Fibroblast of skin of right quadriceps (primary cell): ENCODE data around the gene PLA2G2D.
"Not testable (repeated sequence)": the region's sequence is repeated elsewhere in the genome, so short reads cannot be mapped to it uniquely, and the experiment has no call there.

ENCODE experiments used
- DNase-seq: peaks from one replicate; pipeline ENCODE4 v3.0.0-alpha.2; 2013

The PLA2G2D gene

DNA sequence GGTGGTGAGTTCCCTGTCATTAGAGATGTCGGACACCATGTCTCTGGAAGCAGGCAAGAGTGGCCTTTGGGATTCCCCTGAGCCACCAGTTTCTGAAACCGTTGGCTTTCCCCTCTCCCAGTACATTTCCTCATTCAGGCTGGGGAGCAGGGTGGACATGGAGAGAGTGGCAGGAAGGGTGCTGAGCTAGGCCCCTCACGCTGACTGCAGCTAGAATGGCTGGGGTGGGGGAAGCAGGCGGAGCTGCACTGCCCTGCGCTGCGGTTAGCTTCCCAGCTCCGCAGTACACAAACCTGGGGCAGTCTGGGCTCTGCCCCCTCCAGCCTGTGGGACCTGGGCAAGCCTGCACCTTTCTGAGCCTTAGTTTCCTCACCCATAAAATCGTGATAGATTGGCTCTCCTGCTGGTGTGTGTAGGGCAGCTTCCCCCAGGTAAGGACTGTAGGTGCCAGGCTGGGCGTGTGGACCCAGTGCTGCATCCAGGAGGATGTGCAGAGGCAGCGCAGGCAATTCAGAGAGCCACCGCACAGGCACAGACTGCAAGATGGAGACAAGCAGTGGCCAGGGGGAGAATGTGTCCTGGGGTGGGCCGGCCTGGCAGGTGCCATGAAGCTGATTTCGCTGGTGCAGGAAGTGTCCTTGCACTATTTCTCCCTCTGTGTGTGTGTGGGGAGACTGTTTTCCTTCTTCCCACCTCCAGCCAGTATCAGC, 22.8 kb upstream of the PLA2G2D start:
- DNase-seq = no peak

DNA sequence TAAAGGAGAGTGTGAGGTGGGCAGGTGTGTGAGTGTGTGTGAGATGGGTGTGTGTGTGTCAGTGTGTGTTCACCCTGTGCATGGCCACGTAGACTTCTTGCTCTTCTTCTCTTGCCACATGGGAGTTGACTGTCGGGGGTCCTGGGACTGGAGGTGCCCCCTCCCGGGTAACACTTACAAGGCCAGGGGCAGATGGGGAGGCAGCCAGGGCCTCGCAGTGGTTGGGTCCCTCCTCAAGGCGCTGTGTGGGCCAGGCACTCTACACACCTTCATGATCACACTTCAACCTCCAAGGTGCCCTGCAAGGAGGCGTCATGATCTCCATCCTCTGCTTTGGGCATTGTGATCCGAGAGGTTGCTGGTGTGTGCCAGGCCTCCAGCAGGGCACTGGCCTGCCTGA, 22.1 kb upstream of the PLA2G2D start:
- DNase-seq = no peak

DNA sequence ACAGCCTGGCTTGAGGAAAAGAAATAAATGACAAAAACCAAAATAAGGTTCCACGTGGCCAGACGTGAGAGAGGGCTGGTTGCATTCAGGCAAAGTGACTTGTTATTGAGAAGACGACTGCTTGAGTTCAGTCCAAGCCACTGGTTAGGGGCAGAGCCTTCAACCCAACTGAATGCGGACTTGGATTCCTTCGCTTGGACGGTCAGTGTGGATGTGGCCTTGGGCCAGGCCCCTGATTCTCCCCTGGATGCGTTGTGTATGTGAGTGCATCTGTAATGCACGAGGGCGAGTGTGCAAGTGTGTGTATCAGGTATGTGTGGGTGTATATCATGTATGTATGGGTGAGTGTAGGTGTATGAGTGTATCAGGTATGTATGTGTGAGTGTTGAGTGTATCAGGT, 21.7 kb upstream of the PLA2G2D start:
- no peak for DNase-seq

DNA sequence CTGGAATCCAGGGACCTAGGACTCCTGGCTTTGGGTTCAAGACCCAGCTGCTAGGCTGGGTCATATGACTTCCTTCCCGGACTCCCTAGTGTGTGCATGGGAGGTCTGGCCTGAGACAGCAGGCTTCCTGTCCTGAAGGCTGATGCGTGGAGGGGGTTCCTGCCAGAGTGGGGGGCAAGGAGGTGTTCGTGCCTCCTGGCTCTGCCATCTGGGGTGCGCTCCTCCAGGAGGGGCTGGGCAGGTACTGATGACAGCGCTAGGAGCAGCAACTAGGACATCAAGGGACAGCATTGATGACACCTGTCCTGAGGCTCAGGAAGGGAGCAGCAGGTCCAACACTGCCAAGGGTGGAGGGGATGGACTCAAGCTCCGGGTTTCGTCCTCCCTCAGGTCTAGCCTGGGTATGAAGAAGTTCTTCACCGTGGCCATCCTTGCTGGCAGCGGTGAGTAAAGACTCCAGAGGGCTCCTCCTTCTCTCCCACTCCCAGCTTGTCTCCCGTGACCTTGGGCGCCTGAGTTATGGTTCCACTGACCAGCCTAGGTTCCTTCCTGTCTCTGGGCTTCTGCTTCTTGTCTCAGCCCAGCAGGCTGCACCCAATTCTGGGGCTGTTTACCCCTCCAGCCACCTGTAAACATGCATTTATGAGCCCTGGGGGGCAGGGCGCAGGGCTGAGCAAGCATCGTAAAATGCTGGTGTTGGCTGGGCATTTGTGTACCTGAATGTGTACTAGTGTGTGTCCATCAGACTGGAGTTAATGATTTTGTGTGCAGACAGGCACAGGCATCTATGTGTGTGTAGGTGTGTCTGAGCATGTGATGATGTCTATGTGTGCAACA, 20.7 kb upstream of the PLA2G2D start:
- DNase-seq = no peak

DNA sequence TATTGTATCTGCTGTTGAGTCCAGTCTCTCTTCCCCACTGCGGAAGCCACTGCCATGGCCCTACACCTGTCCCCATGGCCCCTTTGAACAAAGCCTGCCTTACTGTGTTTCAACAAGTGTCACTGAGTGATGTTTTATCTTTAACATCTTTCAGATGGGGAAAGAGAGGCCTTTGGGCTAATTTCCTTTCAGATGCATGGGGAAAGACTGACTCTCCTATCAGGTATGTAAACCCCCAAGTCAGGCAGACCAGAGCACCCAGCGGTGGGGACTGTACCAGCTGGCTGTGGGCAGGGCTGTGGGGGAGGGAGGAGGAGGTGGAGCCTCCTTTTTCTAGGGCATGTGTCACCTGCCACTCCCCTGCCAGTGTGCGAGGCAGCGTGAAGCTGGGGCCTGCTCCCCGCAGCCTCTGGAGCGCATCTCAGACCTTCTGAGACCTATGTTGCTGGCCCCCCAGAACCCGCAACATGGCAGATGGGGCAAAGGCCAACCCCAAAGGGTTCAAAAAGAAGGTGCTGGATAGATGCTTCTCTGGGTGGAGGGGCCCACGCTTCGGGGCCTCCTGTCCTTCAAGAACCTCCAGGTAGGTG, 19.7 kb upstream of the PLA2G2D start, which contains the start of gene PLA2G2F:
PLA2G2F (plus strand) TSS at position 363 of the 590 bp plus-strand sequence; CDS start at position 468, 105 bp downstream.
- no peak for DNase-seq

DNA sequence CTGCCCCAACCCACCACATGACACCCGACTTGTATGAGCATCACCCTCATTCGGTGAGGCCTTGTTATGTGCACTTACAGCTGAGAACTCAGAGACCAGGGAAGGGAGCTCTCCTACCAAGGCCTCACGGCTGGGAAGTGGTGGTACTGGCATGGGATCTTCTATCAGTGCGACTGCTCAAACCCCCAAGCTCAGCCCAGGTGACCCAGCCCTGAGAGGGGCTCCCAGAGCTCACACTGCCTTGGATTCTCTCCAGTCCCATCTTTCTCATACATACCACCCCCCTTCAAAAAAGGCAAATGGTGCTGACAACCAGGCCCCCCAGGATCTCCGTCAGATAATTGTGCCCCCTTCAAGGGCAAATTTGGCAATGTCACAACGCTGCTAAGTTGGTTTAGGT, 19.0 kb upstream of the PLA2G2D start:
- no peak for DNase-seq

DNA sequence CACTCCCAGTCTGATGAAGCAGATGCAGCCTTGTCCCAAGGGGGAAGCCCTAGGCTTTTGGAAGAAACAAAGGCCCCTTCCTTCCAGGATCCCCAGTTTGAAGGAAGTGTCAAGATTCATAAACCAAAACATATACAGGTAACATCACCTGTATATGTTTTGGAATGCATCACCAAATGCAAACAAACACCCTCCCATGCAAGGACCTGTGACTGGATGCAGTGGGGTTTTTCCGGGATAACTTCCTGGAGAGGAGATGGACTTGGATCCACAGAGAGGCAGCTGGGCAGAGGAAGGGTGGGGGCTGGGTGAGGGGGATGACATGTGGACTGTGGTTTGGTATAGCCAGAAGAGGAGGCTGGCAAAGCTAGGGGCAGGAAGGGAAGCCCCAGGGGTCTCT, 18.3 kb upstream of the PLA2G2D start:
- DNase-seq = no peak

DNA sequence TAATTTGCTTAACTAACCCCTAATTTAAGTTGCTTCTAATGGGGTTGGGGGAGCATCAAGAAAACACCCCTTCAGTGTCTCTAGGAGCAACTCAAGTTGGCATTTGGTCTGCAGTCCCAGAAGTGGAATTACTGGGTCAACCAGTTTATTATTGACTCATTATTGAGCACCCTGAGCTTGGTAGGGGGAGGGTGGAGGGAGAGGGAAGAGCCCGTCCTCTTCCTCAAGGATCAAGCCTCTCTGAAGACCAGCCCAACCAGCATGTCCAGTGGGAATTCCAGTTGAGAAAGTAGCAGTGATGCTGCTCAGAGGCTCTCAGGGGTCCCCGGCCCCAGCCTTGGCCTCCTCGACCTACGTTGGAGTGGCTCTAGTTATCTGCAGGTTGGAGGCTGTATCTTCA, 17.7 kb upstream of the PLA2G2D start:
- no peak for DNase-seq

DNA sequence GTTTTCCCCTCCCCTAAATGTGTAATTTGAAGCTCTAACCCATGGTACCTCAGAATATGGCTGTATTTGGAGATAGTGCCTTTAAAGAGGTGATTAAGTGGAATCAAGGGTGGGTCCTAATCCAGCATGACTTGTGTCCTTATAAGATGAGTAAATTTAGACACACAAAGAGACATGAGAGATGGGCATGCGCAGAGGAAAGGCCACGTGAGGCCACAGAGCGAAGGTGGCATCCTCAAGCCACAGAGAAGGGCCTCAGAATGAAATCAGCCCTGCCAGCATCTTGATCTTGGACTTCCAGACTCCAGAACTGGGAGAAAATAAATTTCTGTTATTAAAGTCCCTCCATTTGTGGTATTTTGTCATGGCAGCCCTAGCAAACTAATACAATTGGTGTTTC, 16.9 kb upstream of the PLA2G2D start:
- DNase-seq = no peak

DNA sequence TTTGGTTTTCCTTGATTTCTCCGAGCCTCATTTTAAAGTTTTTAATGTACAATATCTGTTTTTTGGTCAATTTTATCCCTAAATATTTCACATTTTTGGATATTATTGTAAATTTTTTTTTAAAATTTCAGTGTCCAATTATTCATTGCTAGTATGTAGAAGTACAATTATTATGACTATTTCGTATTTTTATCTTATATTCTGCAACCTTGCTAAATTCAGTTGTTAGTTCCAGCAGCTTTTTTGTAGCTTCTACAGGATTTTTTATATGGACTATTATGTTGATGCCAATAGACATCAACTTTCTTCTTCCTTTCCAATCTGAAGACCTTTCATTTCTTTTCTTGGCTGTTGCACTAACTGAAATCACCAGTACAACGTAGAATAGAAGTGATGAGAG, 15.7 kb upstream of the PLA2G2D start:
- DNase-seq = no peak

DNA sequence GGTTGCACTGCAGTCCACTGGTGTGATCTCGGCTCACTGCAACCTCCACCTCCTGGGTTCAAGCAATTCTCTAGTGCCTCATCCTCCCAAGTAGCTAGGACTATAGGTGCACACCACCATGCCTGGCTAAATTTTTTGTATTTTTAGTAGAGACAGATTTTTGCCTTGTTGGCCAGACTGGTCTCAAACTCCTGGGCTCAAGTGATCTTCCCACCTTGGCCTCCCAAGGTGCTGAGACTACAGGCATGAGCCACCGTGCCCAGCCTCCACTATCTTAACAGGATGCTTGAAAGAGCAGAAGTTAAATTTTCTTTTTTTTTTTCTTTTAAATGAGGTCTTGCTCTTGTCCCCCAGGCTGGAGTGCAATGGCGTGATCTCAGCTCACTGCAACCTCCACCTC, 11.2 kb upstream of the PLA2G2D start:
- DNase-seq = not testable (repeated sequence)

DNA sequence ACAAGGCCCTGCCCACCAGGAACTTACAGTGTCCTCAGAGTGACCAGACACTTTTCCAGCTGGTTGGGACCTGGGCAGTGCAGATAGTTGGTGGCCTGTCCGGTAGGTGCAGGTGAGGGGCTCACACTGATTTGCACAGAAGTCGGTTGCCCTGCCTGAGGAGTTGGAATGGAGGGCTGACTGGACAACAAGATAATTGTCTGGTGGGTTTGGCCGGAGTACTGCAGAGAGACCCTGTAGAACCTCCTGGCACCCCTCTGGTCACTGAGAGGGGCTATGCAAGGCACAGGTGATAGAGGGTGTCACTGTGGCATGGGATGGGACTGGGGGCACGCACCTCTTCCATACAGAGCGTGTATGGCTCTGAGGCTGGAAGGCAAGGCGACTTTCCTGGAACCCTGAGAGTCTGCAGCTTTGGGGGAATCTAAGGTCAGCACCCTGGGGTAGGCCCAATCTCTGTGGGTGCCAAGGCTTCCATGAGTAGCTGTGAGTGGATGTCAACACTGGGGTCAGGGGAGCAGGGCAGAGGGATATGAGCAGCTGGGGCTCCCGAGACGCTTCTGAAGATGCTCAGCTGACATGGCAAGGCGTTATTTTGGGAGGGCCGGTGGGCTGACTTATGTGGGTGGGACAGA, 7.6 kb upstream of the PLA2G2D start:
- DNase-seq = no peak

DNA sequence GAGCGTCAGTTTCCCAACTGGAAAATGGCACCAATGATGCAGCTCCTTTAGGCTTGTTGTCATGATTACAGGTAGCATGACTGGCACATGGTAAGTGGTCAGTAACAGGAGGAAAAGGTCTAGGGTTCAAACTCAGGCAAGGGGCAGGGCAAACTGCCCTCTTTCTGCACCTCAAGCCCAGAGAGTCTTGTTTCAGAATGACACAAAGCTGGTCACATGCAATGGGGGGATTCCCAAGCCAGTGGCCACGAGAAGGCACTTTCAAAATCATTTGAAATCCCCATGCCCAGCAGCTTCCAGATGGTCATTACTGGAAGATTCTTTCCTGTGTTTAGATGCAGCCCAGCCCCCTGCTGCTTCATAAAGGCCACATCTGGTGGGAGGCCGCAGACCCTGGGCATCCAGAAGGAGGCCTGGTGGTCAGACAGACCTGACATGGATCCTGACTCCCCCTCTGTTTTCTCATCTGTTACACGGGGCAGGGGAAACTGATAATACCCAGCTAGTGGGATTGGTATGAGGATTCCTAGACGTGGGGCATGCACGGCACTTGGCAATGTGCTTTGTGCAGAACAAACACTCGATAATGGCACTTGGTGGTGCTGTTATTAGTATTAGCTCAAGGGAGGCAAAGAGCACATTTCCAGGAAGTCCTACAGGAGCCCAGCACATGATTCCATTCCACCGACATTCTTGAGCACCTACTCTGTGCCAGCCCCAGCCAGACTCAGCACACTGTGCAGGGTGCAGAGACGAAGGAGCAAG, 6.9 kb upstream of the PLA2G2D start:
- DNase-seq = no peak

DNA sequence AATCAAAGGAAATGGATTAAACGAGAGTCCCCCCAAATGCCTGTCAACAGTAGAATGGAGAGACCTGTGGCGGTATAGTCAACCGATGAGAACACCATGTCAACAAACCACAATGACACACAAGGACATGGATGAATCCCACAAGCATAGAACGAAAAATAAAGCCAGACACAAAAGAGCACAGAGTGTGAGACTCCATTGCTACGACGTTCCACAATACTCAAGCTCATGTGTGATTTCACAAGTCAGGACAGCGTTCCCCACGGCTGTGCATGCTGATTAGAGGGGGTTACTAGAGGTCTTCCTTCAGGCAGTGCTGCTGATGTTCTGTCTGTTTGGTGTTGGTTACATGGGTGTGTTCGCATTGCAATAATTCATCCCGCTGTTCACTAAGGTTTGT, 5.8 kb upstream of the PLA2G2D start:
- no peak for DNase-seq

DNA sequence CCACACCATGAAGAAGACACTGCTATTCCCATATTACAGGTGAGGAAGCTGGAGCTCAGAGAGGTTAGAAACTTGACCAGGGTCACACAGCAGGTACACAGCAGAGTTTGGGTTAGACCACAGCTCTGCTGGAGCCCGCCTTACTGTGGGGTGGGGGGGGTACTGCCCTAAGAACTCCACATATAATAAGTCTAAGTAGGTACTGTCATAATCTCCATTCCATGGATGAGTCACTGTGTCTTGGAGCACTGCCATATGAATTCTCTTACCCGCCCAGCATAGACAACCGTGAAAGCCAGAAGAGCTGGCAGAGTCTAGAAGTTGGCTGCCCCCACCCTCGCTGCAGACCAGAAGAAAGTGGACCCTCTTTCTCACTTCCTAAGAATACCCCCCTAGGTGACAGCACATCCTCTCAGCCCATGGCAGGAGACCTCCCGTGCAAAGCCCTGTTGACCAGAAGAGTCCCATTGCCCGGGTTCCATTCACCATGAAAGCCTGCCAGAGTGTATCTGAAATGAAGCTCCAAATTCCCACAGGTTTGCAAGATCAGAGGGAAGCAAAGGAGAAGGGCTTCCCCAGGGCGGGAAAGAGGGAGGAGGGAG, 5.2 kb upstream of the PLA2G2D start:
- peak; percentile 77 for DNase-seq

DNA sequence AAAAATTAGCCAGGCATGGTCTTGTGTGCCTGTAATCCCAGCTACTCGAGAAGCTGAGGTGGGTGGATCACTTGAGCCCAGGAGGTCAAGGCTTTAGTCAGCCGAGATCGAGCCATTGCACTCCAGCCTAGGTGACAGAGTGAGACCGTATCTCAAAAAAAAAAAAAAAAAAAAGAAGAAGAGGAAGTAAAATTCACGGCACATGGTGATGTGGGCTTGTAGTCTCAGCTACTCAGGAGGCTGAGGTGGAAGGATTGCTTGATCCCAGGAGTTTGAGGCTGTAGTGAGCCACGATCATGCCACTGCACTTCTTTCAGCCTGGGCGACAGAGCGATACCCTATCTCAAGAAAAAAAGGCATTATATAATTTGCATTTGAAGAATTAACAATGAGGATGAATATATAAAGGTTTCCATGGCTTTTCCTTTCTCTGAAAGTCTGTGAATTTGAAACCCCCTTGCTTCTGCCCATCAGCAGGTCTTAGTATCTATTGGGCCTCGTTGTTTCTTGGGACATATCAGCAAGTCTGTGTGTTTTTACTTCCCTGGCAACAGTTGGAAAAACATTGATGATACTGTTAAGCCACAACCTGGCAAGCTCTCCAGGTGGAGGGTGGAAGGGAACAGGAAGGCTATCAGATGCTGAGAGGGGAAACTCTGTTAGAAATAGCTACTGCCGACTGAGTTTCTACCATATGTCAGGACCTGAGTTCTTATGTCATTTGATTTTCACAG, 4.6 kb upstream of the PLA2G2D start:
- DNase-seq = no peak

DNA sequence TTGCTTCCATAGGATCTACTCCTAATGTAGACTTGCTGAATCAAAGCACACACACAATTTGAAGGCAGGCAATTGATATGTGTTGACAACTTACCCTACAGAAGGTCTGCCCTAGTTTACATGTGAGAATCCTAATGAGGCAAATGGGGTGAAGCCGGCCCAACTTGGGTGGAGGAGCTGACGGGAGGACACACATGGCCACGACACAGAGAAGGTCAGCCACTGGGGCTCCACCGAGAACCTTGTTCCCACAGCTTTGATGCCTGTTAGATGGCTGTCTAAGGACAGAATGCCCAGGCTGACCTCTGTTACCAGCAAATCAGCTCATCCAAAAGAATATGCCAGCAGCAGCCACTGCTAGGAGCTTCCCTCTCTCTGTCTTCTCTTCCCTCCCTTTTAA, 1.5 kb upstream of the PLA2G2D start:
- DNase-seq = no peak

DNA sequence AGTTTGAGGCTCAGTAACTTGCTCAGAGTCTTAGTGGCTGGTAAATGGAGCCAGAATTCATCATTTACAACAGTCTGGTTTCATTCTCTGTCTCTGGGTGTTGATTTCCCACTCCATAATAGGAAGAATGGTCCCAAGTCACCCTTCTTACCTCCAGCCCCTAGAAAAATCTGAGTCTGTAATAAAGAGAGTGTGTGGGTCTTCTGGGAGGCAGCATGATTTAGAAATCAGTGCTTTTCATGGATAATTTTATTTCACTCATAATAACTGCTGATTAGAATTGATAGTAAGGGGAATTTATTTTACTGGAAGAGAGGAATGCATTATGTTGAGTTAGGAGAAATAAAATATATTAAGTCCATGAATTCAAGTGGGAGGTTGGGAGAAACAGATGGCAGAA, 2.1 kb downstream of the PLA2G2D start:
- no peak for DNase-seq

DNA sequence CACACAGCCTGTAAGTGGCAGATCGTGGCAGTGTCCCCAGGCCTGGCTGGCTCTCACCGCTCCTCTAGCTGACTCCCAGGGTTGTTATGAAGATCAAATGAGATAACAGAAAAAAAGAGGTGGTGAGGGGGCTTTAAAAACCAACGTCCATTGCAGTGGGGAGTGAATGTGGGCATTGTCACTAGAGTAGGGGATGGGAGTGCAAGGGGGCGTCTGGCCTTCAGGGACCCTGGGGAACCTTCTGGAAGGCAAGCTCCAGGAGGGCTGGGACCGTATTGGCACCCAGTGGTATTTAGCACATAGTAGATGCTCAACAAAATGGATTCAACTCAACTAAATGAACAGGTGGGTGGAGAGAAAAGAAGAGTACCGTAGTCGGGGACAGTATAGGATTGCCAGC, 3.4 kb downstream of the PLA2G2D start:
- DNase-seq = no peak

DNA sequence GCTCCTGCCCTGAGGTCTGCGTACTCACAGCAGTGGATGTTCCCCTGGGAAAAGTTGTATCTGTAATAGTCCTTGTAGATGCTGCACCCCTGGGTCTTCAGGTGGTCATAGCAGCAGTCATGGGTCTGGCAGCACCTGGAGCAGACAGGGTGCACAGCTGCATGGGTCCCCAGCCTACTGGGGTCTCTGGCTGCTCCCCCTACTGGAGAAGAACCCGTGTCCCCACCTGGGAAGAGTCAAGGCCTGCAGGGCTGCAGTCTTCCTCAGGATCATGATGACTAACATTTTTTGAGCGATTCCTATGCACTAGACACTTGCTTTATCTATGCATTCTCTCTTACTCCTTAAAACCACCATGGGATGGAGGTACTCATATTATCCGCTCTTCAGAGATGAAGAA, 3.9 kb downstream of the PLA2G2D start:
- DNase-seq = no peak

DNA sequence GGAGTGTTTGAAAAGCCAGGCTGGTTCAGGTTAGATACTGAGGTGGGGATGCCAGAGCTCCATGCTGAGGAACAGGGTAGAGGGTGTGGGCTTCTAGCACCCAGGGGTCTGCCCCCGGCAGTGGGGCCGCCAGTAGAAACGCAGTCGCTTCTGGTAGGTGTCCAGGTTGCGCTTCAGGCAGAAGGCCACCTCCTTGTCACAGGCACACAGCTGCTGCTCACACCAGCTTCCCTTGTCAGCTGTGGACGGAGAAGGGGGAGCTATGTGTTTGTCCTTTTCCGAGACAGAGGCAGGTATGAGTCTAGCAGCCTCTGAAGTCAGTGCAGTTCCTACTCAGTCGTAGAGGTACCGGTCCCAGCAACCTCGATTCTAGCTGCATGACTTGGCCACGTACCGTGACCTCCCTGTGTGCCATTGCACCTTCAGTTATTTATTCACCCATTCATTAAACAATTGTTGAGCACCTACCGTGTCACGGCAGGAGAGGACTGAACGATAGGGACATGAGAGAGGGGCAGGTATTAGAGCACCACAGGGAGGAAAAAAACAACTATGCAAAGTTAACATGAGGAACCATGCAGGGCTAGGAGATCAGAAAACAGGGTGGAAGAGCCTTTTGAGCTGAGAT, 5.2 kb downstream of the PLA2G2D start:
- DNase-seq = no peak
